Pancreas (tissue), 10 donors: Measurements from ENCODE around the gene COL21A1. TPM values are rescaled to one million over a fixed set of nuclear protein-coding genes. Genes with fewer than 3 reads are reported as not detected.
"Not testable (repeated sequence)": the region's sequence is repeated elsewhere in the genome, so short reads cannot be mapped to it uniquely, and the experiment has no call there.

ENCODE experiments used
- ATAC-seq, 4 donors: fragments of 200-7000 bp; cut with Tn5 transposase; one replicate each; pipeline versions ENCODE4 v1.8.0 to v1.9.1; 2020; ENCODE audit warnings: mild to moderate bottlenecking in 4 of 4, moderate library complexity in 4 of 4
- DNase-seq, 6 donors: peaks; one replicate each; pipeline ENCODE4 v3.0.0-alpha.2; 2020
- FAIRE-seq: peaks from 2 replicates; lab custom pipeline; 2012; peaks lifted over from hg19 to GRCh38; lab: Jason Lieb, UNC
- H3K27ac ChIP-seq, 4 donors: fragments of 200-600 bp; sonication (generic); 1 replicate in 3 of 4; 2 replicates in 1 of 4; pipeline versions ENCODE4 v1.5.0 to v1.8.0; 2020
- H3K27me3 ChIP-seq, 4 donors: fragments of 200-600 bp; one replicate each; pipeline ENCODE4 v1.8.0; 2021
- H3K36me3 ChIP-seq, 3 donors: fragments of 200-600 bp; sonication (generic) in 1 of 3; one replicate each; pipeline versions ENCODE4 v1.5.0 to v1.8.0; 2020 to 2021
- H3K4me1 ChIP-seq, 3 donors: fragments of 200-600 bp; one replicate each; pipeline ENCODE4 v1.8.0; 2021
- H3K4me3 ChIP-seq, 4 donors: fragments of 200-600 bp; sonication (generic) in 2 of 4; one replicate each; pipeline versions ENCODE4 v1.5.0 to v1.8.0; 2020 to 2021
- H3K9me3 ChIP-seq, 4 donors: fragments of 200-600 bp; one replicate each; pipeline ENCODE4 v1.8.0; 2021
- WGBS, 2 donors: extraction: QIAGEN DNeasy Blood & Tissue Kit; methylation state at CpG; one replicate each; pipeline ENCODE4 v1.1.7; 2013; 5-methylcytosine and 5-hydroxymethylcytosine counted together
- intact Hi-C, 3 donors: fragments of 100-400 bp; cut with DNase I; formaldehyde crosslinking; loops; one replicate each; pipeline versions ENCODE4 v1.11.1 to v1.14.2; 2022
- polyA plus RNA-seq, 2 donors: library from polyadenylated mRNA; stranded (reverse); fragments of 200-250 nt; gene quantifications; one replicate each; pipeline ENCODE4 v1.2.3, GENCODE V29; 2013
- total RNA-seq, 6 donors: library from RNA; stranded (reverse); fragmentation: NEBNext Ultra II Directional in 4 of 6; extraction: Animal tissue kit (Norgen Biotek cat#: 25700) in 4 of 6; gene quantifications; one replicate each; pipeline versions ENCODE4 v1.2.1 to v1.2.4, GENCODE V29; 2021 to 2023
- TF ChIP-seq, protein P1 (sequence below), 4 donors: fragments of 200-600 bp; sonication (generic) in 3 of 4; IDR thresholded peaks; one replicate each; pipeline versions ENCODE4 v1.5.0 to v1.8.0; 2021; ENCODE audit warnings: antibody characterized with exemption in 4 of 4
- donor health status: healthy with polysubstance abuse.
- donor health status: DM: no; HTN: no; CAD: no; lungs with moderate emphysema.
- donor health status: DM: no; HTN: no; CAD: no.
- donor health status: control.
- donor health status: control.
- donor health status: Bipolar disorder and iron deficiency.
- donor health status: DM: yes; HTN: yes; CAD: no.
- donor health status: DM: no; HTN: no; CAD: no.
- donor health status: DM: no; HTN: no; CAD: no.
- donor health status: DM: yes; HTN: yes; CAD: no.

COL21A1 gene
- total and polyA plus RNA-seq, 8 donors, result 0.28 to 1.8 (median 0.60) TPM

DNA sequence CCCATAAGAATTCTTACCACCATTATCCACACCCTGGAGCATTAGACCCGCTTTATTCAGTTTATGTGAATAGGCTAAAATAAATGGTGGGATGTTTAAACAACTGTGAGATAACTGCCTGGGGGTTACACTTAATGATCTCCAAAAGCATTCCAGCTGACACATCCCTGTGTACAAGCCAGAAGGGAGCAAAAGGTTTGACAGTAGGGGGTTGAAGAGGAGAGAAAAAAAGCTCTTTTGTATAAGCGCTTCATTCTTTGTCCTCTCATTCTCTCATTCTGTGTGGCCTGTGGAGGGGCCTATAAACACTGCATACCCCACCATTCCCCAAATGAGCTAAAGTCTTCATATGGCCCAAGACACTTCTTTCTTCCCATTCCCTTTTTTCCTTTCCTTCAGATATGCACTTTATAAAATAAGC is 30.8 kb upstream of the COL21A1 start:
- H3K4me3 ChIP-seq, result no peak overlapping the region
- H3K9me3 ChIP-seq, result no peaks in the 10 kb centered on the region
- H3K27ac ChIP-seq, result no peak overlapping the region
- WGBS, 2 donors, result 72 to 78% methylated on average over 2 of the region's 2 CpGs
- intact Hi-C loops, result no loop called here
- FAIRE-seq (no peak), DNase-seq (no peak), ATAC-seq (no peak)
- H3K27me3 ChIP-seq, result no peaks in the 10 kb centered on the region
- TF ChIP-seq, protein P1, sequence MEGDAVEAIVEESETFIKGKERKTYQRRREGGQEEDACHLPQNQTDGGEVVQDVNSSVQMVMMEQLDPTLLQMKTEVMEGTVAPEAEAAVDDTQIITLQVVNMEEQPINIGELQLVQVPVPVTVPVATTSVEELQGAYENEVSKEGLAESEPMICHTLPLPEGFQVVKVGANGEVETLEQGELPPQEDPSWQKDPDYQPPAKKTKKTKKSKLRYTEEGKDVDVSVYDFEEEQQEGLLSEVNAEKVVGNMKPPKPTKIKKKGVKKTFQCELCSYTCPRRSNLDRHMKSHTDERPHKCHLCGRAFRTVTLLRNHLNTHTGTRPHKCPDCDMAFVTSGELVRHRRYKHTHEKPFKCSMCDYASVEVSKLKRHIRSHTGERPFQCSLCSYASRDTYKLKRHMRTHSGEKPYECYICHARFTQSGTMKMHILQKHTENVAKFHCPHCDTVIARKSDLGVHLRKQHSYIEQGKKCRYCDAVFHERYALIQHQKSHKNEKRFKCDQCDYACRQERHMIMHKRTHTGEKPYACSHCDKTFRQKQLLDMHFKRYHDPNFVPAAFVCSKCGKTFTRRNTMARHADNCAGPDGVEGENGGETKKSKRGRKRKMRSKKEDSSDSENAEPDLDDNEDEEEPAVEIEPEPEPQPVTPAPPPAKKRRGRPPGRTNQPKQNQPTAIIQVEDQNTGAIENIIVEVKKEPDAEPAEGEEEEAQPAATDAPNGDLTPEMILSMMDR (IDR thresholded peaks at IDR 0.05), result no peak
- no peaks in the 10 kb centered on the region for H3K4me1 ChIP-seq
- no peaks in the 10 kb centered on the region for H3K36me3 ChIP-seq

GRCh38 chr6:56270812-56271441 is 23.5 kb upstream of the COL21A1 start:
- WGBS, 2 donors, result 79 to 87% methylated on average over 1 of the region's 1 CpG
- FAIRE-seq, result no peak
- intact Hi-C loops, result no loop called here
- Histone ChIP-seq H3K4me1 (no peaks in the 10 kb centered on the region), H3K27ac (no peak overlapping the region), H3K27me3 (no peaks in the 10 kb centered on the region), H3K9me3 (no peaks in the 10 kb centered on the region), H3K4me3 (no peak overlapping the region), H3K36me3 (no peaks in the 10 kb centered on the region)
- DNase-seq, result no peak
- TF ChIP-seq, protein P1 (IDR thresholded peaks at IDR 0.05), result no peak
- no peak for ATAC-seq

DNA sequence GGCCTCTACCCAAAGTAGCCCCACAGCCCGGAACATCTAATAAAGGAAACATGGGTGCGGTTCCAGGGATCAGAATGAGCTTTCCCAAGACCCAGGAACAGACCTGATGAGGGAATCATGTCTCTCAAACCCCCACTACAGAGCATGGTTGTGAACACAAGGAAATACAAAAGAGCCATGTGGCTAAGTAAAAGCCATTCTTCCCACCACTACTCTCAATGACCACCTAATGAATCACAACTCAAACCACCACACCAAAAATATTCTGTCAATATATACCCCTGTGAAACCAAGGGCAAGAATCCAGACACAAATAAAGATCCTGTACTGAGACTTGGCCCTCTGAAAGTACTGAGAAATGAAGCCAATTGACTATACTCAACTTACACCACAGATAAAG is 20.9 kb upstream of the COL21A1 start:
- TF ChIP-seq, protein P1 (IDR thresholded peaks at IDR 0.05), result no peak
- no peak overlapping the region for H3K4me3 ChIP-seq
- 85 to 89% methylated on average over 2 of the region's 2 CpGs for whole genome bisulfite sequencing, 2 donors
- DNase-seq (no peak), ATAC-seq (no peak), FAIRE-seq (no peak)
- H3K4me1 ChIP-seq, result no peaks in the 10 kb centered on the region
- H3K9me3 ChIP-seq, result no peaks in the 10 kb centered on the region
- intact Hi-C loops, result no loop called here
- no peaks in the 10 kb centered on the region for H3K27me3 ChIP-seq
- H3K36me3 ChIP-seq, result no peaks in the 10 kb centered on the region
- H3K27ac ChIP-seq, result no peak overlapping the region

DNA sequence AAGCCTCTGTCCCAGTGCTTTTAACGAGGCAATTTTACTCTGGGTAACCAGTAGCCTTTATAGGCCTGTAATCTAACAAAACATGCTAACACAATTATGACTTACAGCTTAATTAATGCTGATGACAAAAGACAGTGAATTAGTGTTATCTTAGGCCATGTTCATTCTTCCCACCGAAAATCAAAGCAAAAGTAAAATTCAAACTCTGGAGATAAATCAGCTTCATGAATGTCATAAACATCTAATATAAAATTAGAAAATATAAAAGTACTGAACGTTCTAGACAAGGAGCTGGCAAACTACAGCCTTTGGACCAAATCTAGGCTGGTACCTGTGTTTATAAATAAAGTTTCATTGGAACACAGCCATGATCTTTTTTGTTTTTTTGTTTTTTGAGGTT is 18.6 kb upstream of the COL21A1 start:
- ATAC-seq (no peak), DNase-seq (no peak), FAIRE-seq (no peak)
- Histone ChIP-seq H3K9me3 (no peaks in the 10 kb centered on the region), H3K27ac (no peak overlapping the region), H3K27me3 (no peaks in the 10 kb centered on the region), H3K4me1 (no peaks in the 10 kb centered on the region), H3K36me3 (no peaks in the 10 kb centered on the region), H3K4me3 (no peak overlapping the region)
- TF ChIP-seq, protein P1 (IDR thresholded peaks at IDR 0.05), result no peak
- intact Hi-C loops, result no loop called here
- WGBS, 2 donors, result 30 to 35% methylated on average over 3 of the region's 3 CpGs

GRCh38 chr6:56263596-56264315 is 16.4 kb upstream of the COL21A1 start:
- no peak for DNase-seq
- no peak overlapping the region for H3K27ac ChIP-seq
- 54 to 62% methylated on average over 5 of the region's 5 CpGs for WGBS, 2 donors
- intact Hi-C loops, result no loop called here
- no peaks in the 10 kb centered on the region for H3K36me3 ChIP-seq
- H3K4me3 ChIP-seq, result no peak overlapping the region
- H3K27me3 ChIP-seq, result no peaks in the 10 kb centered on the region
- TF ChIP-seq, protein P1 (IDR thresholded peaks at IDR 0.05), result no peak
- H3K9me3 ChIP-seq, result no peaks in the 10 kb centered on the region
- H3K4me1 ChIP-seq, result no peaks in the 10 kb centered on the region
- ATAC-seq, result no peak
- FAIRE-seq, result no peak

DNA sequence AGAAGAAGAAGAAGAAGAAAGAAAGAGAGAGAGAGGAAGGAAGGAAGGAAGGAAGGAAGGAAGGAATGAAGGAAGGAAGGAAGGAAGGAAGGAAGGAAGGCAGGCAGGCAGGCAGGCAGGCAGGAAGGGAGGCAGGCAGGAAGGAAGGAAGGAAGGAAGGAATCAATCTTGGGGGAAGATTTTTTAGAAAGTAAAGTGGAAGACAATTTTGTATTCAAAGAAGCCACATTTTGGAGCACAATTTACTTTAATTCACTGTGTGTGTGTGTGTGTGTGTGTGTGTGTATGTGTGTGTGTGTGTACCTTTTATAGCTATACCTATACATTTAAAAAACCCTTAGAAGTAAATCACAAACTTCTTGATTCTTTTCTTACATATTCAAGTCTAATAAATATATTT is 13.2 kb upstream of the COL21A1 start:
- intact Hi-C loops, FAIRE-seq, ATAC-seq, H3K36me3 ChIP-seq, H3K4me3 ChIP-seq, H3K27me3 ChIP-seq, DNase-seq, H3K27ac ChIP-seq, H3K9me3 ChIP-seq, H3K4me1 ChIP-seq: not testable (repeated sequence)
